ENCODE data around the gene LYPD6B. TPM values are rescaled to one million over a fixed set of nuclear protein-coding genes. Genes with fewer than 3 reads are reported as not detected.

The LYPD6B gene
- total RNA-seq = not detected

- Mint-ChIP-seq H3K36me3 (no peaks in the 10 kb centered on the region), H3K27ac (no peak within 1 kb of the TSS), H3K9me3 (no peaks in the 10 kb centered on the region)
- DNase-seq (ENCODE audit: low spot score in 2 of 2) = no peak
- peak; percentile 16 to 54 for ATAC-seq
These were observed at the start of gene LYPD6B for GRCh38 chr2:149038442-149039212. LYPD6B (plus strand) TSS chr2:149038699; CDS start chr2:149130949, 92,250 bp downstream.

GRCh38 chr2:148989882-148990493 is 48.5 kb upstream of the LYPD6B start:
- Mint-ChIP-seq H3K9me3 (no peaks in the 10 kb centered on the region), H3K27ac (no peak overlapping the region), H3K36me3 (no peaks in the 10 kb centered on the region)
- DNase-seq (ENCODE audit: low spot score in 2 of 2) = peak in 1 of 2 donors; percentile 30
- peak; percentile 48 to 71 for ATAC-seq

GRCh38 chr2:148990968-148991367 is 47.5 kb upstream of the LYPD6B start:
- Mint-ChIP-seq H3K27ac (peak overlapping the region in 1 of 2 donors; percentile 57), H3K9me3 (no peaks in the 10 kb centered on the region), H3K36me3 (no peaks in the 10 kb centered on the region)
- ATAC-seq (no peak), DNase-seq (ENCODE audit: low spot score in 2 of 2) (no peak)

- Mint-ChIP-seq H3K36me3 (no peaks in the 10 kb centered on the region), H3K27ac (no peak overlapping the region), H3K9me3 (no peaks in the 10 kb centered on the region)
- DNase-seq (ENCODE audit: low spot score in 2 of 2) = no peak
- no peak for ATAC-seq
These were observed 46.1 kb upstream of the LYPD6B start for GRCh38 chr2:148992448-148992847.

GRCh38 chr2:148993351-148993750 is 45.1 kb upstream of the LYPD6B start:
- Mint-ChIP-seq H3K27ac (no peak overlapping the region), H3K36me3 (peaks cover 0 to 4% of the 10 kb centered on the region in 2 donors), H3K9me3 (no peaks in the 10 kb centered on the region)
- DNase-seq (ENCODE audit: low spot score in 2 of 2) (no peak), ATAC-seq (no peak)

GRCh38 chr2:148994341-148994740 is 44.2 kb upstream of the LYPD6B start:
- ATAC-seq (no peak), DNase-seq (ENCODE audit: low spot score in 2 of 2) (no peak)
- Mint-ChIP-seq H3K36me3 (peaks cover 0 to 5% of the 10 kb centered on the region in 2 donors), H3K27ac (no peak overlapping the region), H3K9me3 (no peaks in the 10 kb centered on the region)

- ATAC-seq (no peak), DNase-seq (ENCODE audit: low spot score in 2 of 2) (no peak)
- Mint-ChIP-seq H3K36me3 (peaks cover 5% of the 10 kb centered on the region in 2 donors), H3K27ac (no peak overlapping the region), H3K9me3 (no peaks in the 10 kb centered on the region)
These were observed 41.7 kb upstream of the LYPD6B start for GRCh38 chr2:148996805-148997204.

- Mint-ChIP-seq H3K27ac (peak overlapping the region in 1 of 2 donors; percentile 23), H3K36me3 (peaks cover 5 to 10% of the 10 kb centered on the region in 2 donors), H3K9me3 (no peaks in the 10 kb centered on the region)
- ATAC-seq (no peak), DNase-seq (ENCODE audit: low spot score in 2 of 2) (no peak)
These were observed 40.2 kb upstream of the LYPD6B start for GRCh38 chr2:148998165-148998830.

GRCh38 chr2:148998831-148999200 is 39.7 kb upstream of the LYPD6B start:
- H3K9me3 Mint-ChIP-seq = no peaks in the 10 kb centered on the region
- ATAC-seq (no peak), DNase-seq (ENCODE audit: low spot score in 2 of 2) (no peak)
- H3K36me3 Mint-ChIP-seq = peaks cover 5 to 10% of the 10 kb centered on the region in 2 donors
- H3K27ac Mint-ChIP-seq = no peak overlapping the region

GRCh38 chr2:148999451-148999921 is 39.0 kb upstream of the LYPD6B start:
- H3K27ac Mint-ChIP-seq = no peak overlapping the region
- no peaks in the 10 kb centered on the region for H3K9me3 Mint-ChIP-seq
- no peak for DNase-seq (ENCODE audit: low spot score in 2 of 2)
- H3K36me3 Mint-ChIP-seq = peaks cover 5 to 10% of the 10 kb centered on the region in 2 donors
- no peak for ATAC-seq

- peak; percentile 78 to 88 for ATAC-seq
- Mint-ChIP-seq H3K9me3 (no peaks in the 10 kb centered on the region), H3K36me3 (peaks cover 5 to 10% of the 10 kb centered on the region in 2 donors), H3K27ac (peak overlapping the region in 1 of 2 donors; percentile 25)
- no peak for DNase-seq (ENCODE audit: low spot score in 2 of 2)
These were observed 38.2 kb upstream of the LYPD6B start for GRCh38 chr2:149000158-149000938.

GRCh38 chr2:149001496-149001895 is 37.0 kb upstream of the LYPD6B start:
- H3K27ac Mint-ChIP-seq = no peak overlapping the region
- DNase-seq (ENCODE audit: low spot score in 2 of 2) = no peak
- ATAC-seq = no peak
- H3K9me3 Mint-ChIP-seq = no peaks in the 10 kb centered on the region
- peaks cover 5 to 10% of the 10 kb centered on the region in 2 donors for H3K36me3 Mint-ChIP-seq

GRCh38 chr2:149002378-149002890 is 36.1 kb upstream of the LYPD6B start:
- Mint-ChIP-seq H3K27ac (no peak overlapping the region), H3K9me3 (no peaks in the 10 kb centered on the region)

GRCh38 chr2:149002891-149003740 is 35.4 kb upstream of the LYPD6B start:
- no peaks in the 10 kb centered on the region for H3K9me3 Mint-ChIP-seq
- peaks cover 3 to 10% of the 10 kb centered on the region in 2 donors for H3K36me3 Mint-ChIP-seq
- DNase-seq (ENCODE audit: low spot score in 2 of 2) (no peak), ATAC-seq (no peak)
- H3K27ac Mint-ChIP-seq = no peak overlapping the region

More at GRCh38 chr2:149002378-149002890, 36.1 kb upstream of the LYPD6B start:
- DNase-seq (ENCODE audit: low spot score in 2 of 2) (no peak), ATAC-seq (no peak)
- H3K36me3 Mint-ChIP-seq = peaks cover 5 to 10% of the 10 kb centered on the region in 2 donors

- H3K27ac Mint-ChIP-seq = peak overlapping the region in 1 of 2 donors; percentile 66
- no peaks in the 10 kb centered on the region for H3K9me3 Mint-ChIP-seq
- H3K36me3 Mint-ChIP-seq = peaks cover 0 to 10% of the 10 kb centered on the region in 2 donors
- DNase-seq (ENCODE audit: low spot score in 2 of 2) (no peak), ATAC-seq (no peak)
These were observed 33.7 kb upstream of the LYPD6B start for GRCh38 chr2:149004836-149005235.
